A673 (cell line): ENCODE measurements around the gene RIPOR2. TPM values are rescaled to one million over a fixed set of nuclear protein-coding genes. Genes with fewer than 3 reads are reported as not detected.
A peak's percentile ranks its signal among the peaks of the same experiment; 100 is the strongest.

ENCODE experiments used
- BruUV-seq: library from RNA; stranded (reverse); fragments of 400-500 nt; replicated peaks from 2 replicates; lab custom pipeline; 2021; lab: Mats Ljungman, UMichigan
- CTCF ChIA-PET: fragments of 300-600 bp; sonication (Branson Sonifier 250); formaldehyde crosslinking; loops from one replicate; lab custom pipeline; 2022; ENCODE audit warnings: antibody characterized with exemption; lab: Charles Lee
- POLR2A ChIA-PET: fragments of 300-600 bp; sonication (Branson Sonifier 250); formaldehyde crosslinking; loops from one replicate; lab custom pipeline; 2022; ENCODE audit warnings: antibody characterized with exemption; ENCODE audit not compliant: low non-redundant PET; lab: Charles Lee
- DNase-seq: peaks from one replicate; pipeline ENCODE4 v3.0.0-alpha.2; 2015; ENCODE audit warnings: low spot score
- H3K27ac ChIP-seq: fragments of 200-600 bp; sonication (generic); 2 replicates; pipeline ENCODE4 v1.5.1; 2016; ENCODE audit warnings: mixed run types, low read depth, mild to moderate bottlenecking, mixed read lengths, antibody characterized with exemption, low read length; ENCODE audit not compliant: poor library complexity, severe bottlenecking
- H3K27me3 ChIP-seq: fragments of 200-600 bp; sonication (generic); replicated peaks from 2 replicates; pipeline ENCODE4 v1.6.1; 2017; ENCODE audit warnings: mixed run types, low read depth, mild to moderate bottlenecking, mixed read lengths, antibody characterized with exemption, low read length; ENCODE audit not compliant: insufficient read depth, poor library complexity
- H3K36me3 ChIP-seq: fragments of 200-600 bp; sonication (generic); 2 replicates; pipeline ENCODE4 v1.6.1; 2016; ENCODE audit warnings: mixed run types, mild to moderate bottlenecking, mixed read lengths, antibody characterized with exemption, low read length; ENCODE audit not compliant: insufficient read depth, poor library complexity, severe bottlenecking
- H3K4me1 ChIP-seq: fragments of 200-600 bp; sonication (generic); 2 replicates; pipeline ENCODE4 v1.6.1; 2017; ENCODE audit warnings: mixed run types, mild to moderate bottlenecking, mixed read lengths, antibody characterized with exemption, low read length; ENCODE audit not compliant: insufficient read depth, poor library complexity, severe bottlenecking
- H3K4me3 ChIP-seq: fragments of 200-600 bp; sonication (generic); 2 replicates; pipeline ENCODE4 v1.5.1; 2016; ENCODE audit warnings: low read depth, mixed run types, mild to moderate bottlenecking, mixed read lengths, low read length; ENCODE audit not compliant: poor library complexity, severe bottlenecking
- H3K9me3 ChIP-seq: fragments of 200-600 bp; sonication (generic); 2 replicates; pipeline ENCODE4 v1.6.1; 2016; ENCODE audit warnings: mixed run types, low read depth, mild to moderate bottlenecking, mixed read lengths, antibody characterized with exemption, low read length; ENCODE audit not compliant: poor library complexity, severe bottlenecking
- EZH2 ChIP-seq: fragments of 200-600 bp; sonication (generic); IDR thresholded peaks from 2 replicates; pipeline ENCODE4 v1.6.1; 2017; ENCODE audit warnings: borderline replicate concordance, low read depth, mild to moderate bottlenecking, mixed read lengths, antibody characterized with exemption, low read length; ENCODE audit not compliant: poor library complexity, severe bottlenecking
- intact Hi-C: fragments of 100-400 bp; cut with micrococcal nuclease; formaldehyde crosslinking; loops from one replicate; pipeline ENCODE4 v1.10.0; 2022; ENCODE audit not compliant: unreplicated experiment
- total RNA-seq: library from RNA; stranded (reverse); gene quantifications from 2 replicates; pipeline ENCODE4 v1.2.3, GENCODE V29; 2021
- TF ChIP-seq, protein P1 (sequence below): fragments of 300-800, 200-600 bp; sonication (generic); conservative IDR thresholded peaks from 2 replicates; pipeline ENCODE4 v1.5.1; 2017; ENCODE audit warnings: low read depth, mild to moderate bottlenecking, antibody characterized with exemption, low read length, moderate library complexity, mixed read lengths

Gene RIPOR2
- total RNA-seq, 1 experiment from 2014 or later = 0.17 TPM

DNA sequence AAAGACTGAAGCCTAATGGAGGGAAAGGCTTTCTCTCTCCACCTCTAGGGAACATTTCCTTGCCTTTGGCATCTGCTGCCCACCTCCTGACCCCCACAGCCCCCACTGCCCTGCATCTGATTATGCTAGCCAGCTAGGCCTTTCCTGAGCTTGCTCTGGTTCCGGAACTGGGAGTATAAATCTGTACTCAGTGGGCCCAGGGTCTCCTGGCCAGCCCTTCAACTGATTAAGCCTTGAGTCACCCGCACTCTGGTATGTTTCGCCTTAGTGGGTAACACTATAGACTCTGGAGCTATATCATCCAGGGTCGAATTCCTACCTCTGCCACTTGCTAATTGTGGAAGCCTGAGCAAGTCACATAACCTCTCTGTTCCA is 45.6 kb upstream of the RIPOR2 start:
- no peak overlapping the region for H3K4me3 ChIP-seq
- H3K9me3 ChIP-seq = no peaks in the 10 kb centered on the region
- no TSS peak for BruUV-seq
- intact Hi-C loops = no loop called here
- ChIA-PET CTCF (no interaction called here), POLR2A (no interaction called here)
- TF ChIP-seq EZH2 = no peak
- TF ChIP-seq, protein P1, sequence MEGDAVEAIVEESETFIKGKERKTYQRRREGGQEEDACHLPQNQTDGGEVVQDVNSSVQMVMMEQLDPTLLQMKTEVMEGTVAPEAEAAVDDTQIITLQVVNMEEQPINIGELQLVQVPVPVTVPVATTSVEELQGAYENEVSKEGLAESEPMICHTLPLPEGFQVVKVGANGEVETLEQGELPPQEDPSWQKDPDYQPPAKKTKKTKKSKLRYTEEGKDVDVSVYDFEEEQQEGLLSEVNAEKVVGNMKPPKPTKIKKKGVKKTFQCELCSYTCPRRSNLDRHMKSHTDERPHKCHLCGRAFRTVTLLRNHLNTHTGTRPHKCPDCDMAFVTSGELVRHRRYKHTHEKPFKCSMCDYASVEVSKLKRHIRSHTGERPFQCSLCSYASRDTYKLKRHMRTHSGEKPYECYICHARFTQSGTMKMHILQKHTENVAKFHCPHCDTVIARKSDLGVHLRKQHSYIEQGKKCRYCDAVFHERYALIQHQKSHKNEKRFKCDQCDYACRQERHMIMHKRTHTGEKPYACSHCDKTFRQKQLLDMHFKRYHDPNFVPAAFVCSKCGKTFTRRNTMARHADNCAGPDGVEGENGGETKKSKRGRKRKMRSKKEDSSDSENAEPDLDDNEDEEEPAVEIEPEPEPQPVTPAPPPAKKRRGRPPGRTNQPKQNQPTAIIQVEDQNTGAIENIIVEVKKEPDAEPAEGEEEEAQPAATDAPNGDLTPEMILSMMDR = no peak
- no peaks in the 10 kb centered on the region for H3K27me3 ChIP-seq
- no peaks in the 10 kb centered on the region for H3K36me3 ChIP-seq
- DNase-seq = peak; percentile 33
- peak overlapping the region; percentile 60 for H3K27ac ChIP-seq
- peaks cover 22% of the 10 kb centered on the region for H3K4me1 ChIP-seq

DNA sequence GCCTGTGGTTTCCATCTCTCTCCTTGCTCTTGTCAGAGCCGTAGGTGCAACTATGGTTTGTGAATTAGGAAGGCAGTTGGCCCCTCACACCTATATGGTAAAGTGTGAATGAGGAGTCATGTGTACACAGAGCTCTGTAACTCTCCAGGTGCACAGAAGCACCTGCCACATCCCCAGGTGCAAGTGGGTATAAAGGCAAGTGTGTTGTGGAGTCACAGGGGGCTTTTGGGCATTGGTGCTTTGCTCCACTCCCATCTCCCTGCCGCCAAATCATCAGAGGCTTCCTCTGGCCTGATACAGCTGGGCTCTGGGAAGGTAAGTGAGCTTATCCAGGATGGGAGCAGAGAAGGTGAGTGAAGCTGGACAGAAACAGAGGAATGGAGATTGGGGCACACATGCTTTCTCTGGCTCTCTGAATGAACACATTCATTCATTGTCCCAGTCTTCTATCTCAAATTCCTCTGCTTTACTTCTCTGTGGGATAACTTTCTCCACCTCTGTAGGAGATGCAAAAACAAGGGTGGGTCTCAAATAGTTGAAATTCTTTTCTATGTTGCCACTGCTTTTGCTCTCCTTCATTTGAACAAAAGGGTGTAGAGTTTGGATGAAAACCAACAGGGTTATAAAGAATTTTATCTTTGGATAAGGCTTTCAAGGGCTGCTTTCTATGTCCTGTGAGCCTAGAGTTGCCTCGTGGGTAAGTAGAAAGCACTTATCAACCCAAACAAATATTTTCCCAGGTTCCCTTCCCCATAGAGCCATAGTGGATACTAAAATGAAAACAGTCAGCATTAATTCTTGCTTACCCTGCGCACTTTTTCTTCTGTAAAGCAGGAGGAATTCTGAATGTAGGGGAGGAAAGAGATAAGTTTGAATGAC is 45.0 kb upstream of the RIPOR2 start:
- H3K4me1 ChIP-seq = peaks cover 22% of the 10 kb centered on the region
- ChIA-PET POLR2A (no interaction called here), CTCF (no interaction called here)
- no peak overlapping the region for H3K4me3 ChIP-seq
- DNase-seq = peak; percentile 71
- no peaks in the 10 kb centered on the region for H3K27me3 ChIP-seq
- intact Hi-C loops = no loop called here
- H3K27ac ChIP-seq = peak overlapping the region; percentile 60
- H3K36me3 ChIP-seq = no peaks in the 10 kb centered on the region
- TF ChIP-seq, protein P1 = no peak
- no peak for TF ChIP-seq EZH2
- H3K9me3 ChIP-seq = no peaks in the 10 kb centered on the region
- BruUV-seq = no TSS peak

DNA sequence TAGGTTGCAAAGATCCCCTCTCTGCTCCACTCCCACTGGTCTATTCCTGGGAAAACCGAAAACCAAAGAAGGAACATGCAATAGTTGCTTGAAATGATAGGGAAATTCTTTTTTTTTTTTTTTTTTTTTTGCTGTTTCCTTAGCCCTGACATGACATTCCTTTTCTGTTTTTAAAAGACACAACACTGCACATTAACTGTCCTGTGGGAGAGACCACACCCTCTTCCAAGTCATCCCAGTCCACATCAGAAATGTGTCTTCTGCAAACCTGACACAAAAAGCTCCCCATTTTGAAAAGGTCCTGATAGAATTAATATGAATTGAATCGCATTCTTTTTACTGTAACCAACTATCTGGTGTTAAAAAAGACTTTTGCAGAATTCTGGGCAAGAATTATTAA is 43.4 kb upstream of the RIPOR2 start:
- no peak for DNase-seq
- no peak for TF ChIP-seq EZH2
- TF ChIP-seq, protein P1 = no peak
- no peaks in the 10 kb centered on the region for H3K36me3 ChIP-seq
- CTCF ChIA-PET = interaction anchor here (0.7 kb wide), 1 partner anchor 11 kb away, joined by 3 read pairs; no protein-coding TSS in a partner anchor
- H3K27ac ChIP-seq = no peak overlapping the region
- peaks cover 17% of the 10 kb centered on the region for H3K4me1 ChIP-seq
- BruUV-seq = no TSS peak
- POLR2A ChIA-PET = no interaction called here
- H3K9me3 ChIP-seq = no peaks in the 10 kb centered on the region
- intact Hi-C loops = no loop called here
- no peaks in the 10 kb centered on the region for H3K27me3 ChIP-seq
- no peak overlapping the region for H3K4me3 ChIP-seq
